Measurements from ENCODE around the gene ADGRG3. TPM values are rescaled to one million over a fixed set of nuclear protein-coding genes. Genes with fewer than 3 reads are reported as not detected.

The ADGRG3 gene
- total and polyA plus RNA-seq, 2 of the 8 experiments (the other 6 are each of a cell fraction or from before 2014, with no cell fraction given), result 0.28 to 0.98 TPM

GRCh38 chr16:57628783-57629293, 39.3 kb upstream of the ADGRG3 start:
- no peak for FAIRE-seq
- peak overlapping the region; percentile 92 for H4K91ac ChIP-seq (replicated peaks; ENCODE audit: insufficient read length, low read length)

More at GRCh38 chr16:57628783-57629293, 39.3 kb upstream of the ADGRG3 start:
- H3K4me2 ChIP-seq (ENCODE audit: insufficient read depth in 1 of 2, low read depth in 2 of 2, low read length in 2 of 2), result peak overlapping the region; percentile 49 to 68
- no peak overlapping the region for H3K23ac ChIP-seq (ENCODE audit: insufficient read length)
- H3K23me2 ChIP-seq (ENCODE audit: low read depth, low read length), result peaks cover 4% of the 10 kb centered on the region; the same call in 1 of the 2 replicates
- 0 out of 2 replicates have a peak overlapping the region, but pooled peaks have one; percentile 3 for H2AFZ ChIP-seq (ENCODE audit: low read length)
- no peak overlapping the region; the same call in 1 of the 2 replicates for H4K8ac ChIP-seq (ENCODE audit: extremely low read depth, insufficient read depth, low read length)
- CTCF ChIA-PET (ENCODE audit: partially characterized antibody), result interaction anchor here (1.6 to 10.1 kb wide), 7 partner anchors 10 to 38 kb away, joined by 4 to 79 read pairs (median 19); no protein-coding TSS in a partner anchor
- no peaks in the 10 kb centered on the region for H3K36me3 ChIP-seq (ENCODE audit: control insufficient read depth in 2 of 4, insufficient read depth in 4 of 4, low read length in 3 of 4)
- POLR2A ChIA-PET (ENCODE audit: partially characterized antibody), result interaction anchor here (1.2 to 3.4 kb wide), 3 partner anchors 9 to 17 kb away, joined by 3 to 11 read pairs (median 6); no protein-coding TSS in a partner anchor
- DNase-seq (ENCODE audit: low read depth in 1 of 2, low spot score in 2 of 2), result no peak
- H3K4me3 ChIP-seq (ENCODE audit: extremely low read depth in 1 of 4, insufficient read depth in 2 of 4, low read depth in 3 of 4, low read length in 4 of 4), result peak overlapping the region in 1 of 4 experiments; percentile 49; a peak in 2 of 8 replicates
- no peak overlapping the region for H3K14ac ChIP-seq (ENCODE audit: insufficient read length)
- H4K5ac ChIP-seq (ENCODE audit: insufficient read length, low read depth, low read length), result peak overlapping the region; percentile 35
- peak overlapping the region; percentile 94; the same call in 1 of the 2 replicates for H2BK12ac ChIP-seq (ENCODE audit: low read depth, low read length)
- no peaks in the 10 kb centered on the region for H3K79me1 ChIP-seq (ENCODE audit: low read depth, low read length)
- H2AK5ac ChIP-seq (ENCODE audit: low read depth, low read length), result peak overlapping the region; percentile 99; the same call in 1 of the 2 replicates
- H2BK5ac ChIP-seq (ENCODE audit: low read depth, low read length), result peak overlapping the region; percentile 66; the same call in 1 of the 2 replicates
- peak; percentile 99 for TF ChIP-seq ASH2L (IDR thresholded peaks at IDR 0.05; ENCODE audit: low read length)
- no peak for TF ChIP-seq CHD1 (IDR thresholded peaks at IDR 0.05; ENCODE audit: low read depth, low read length)
- H3K79me2 ChIP-seq (ENCODE audit: control insufficient read depth in 1 of 2, insufficient read depth in 2 of 2, low read length in 2 of 2), result no peaks in the 10 kb centered on the region
- H2BK15ac ChIP-seq (ENCODE audit: low read length), result peak overlapping the region; percentile 95; the same call in 1 of the 2 replicates
- H3K18ac ChIP-seq (ENCODE audit: extremely low read depth, low read length), result no peak overlapping the region
- 0 out of 2 replicates have a peak overlapping the region, but pooled peaks have one; percentile 72 for H2BK20ac ChIP-seq (ENCODE audit: low read length)
- no peaks in the 10 kb centered on the region for H3K9me3 ChIP-seq (ENCODE audit: insufficient read depth in 2 of 2, low read depth in 1 of 2, low read length in 1 of 2)
- peaks cover 0 to 2% (median 0%) of the 10 kb centered on the region in 4 experiments; a peak in 2 of 7 replicates for H3K27me3 ChIP-seq (replicated peaks in 1 of 4; ENCODE audit: control insufficient read depth in 3 of 4, extremely low read depth in 1 of 4, insufficient read depth in 3 of 4, low read length in 3 of 4)
- peak overlapping the region; percentile 37 for H3K56ac ChIP-seq (replicated peaks; ENCODE audit: insufficient read length, low read depth, low read length)
- H3K4ac ChIP-seq (replicated peaks; ENCODE audit: insufficient read length, low read depth, low read length), result peak overlapping the region; percentile 87
- H2BK120ac ChIP-seq (replicated peaks; ENCODE audit: low read depth, low read length), result no peak overlapping the region
- H3K4me1 ChIP-seq (replicated peaks in 1 of 4; ENCODE audit: control insufficient read depth in 3 of 4, insufficient read depth in 4 of 4, low read length in 3 of 4), result peaks cover 0 to 21% (median 12%) of the 10 kb centered on the region in 4 experiments; a peak in 6 of 7 replicates
- peak overlapping the region in 2 of 4 experiments; percentile 15 to 33; a peak in 1 of 7 replicates for H3K9ac ChIP-seq (replicated peaks in 1 of 4; ENCODE audit: extremely low read depth in 1 of 4, low read depth in 3 of 4, low read length in 3 of 4)
- H4K20me1 ChIP-seq (replicated peaks in 1 of 2; ENCODE audit: control insufficient read depth in 1 of 2, insufficient read depth in 2 of 2, low read length in 2 of 2), result peaks cover 0 to 4% of the 10 kb centered on the region in 2 experiments
- H3K27ac ChIP-seq (ENCODE audit: low read depth, low read length), result no peak overlapping the region
- 84 to 100% methylated on average over 3 to 6 of the region's 7 CpGs for WGBS, 2 experiments (ENCODE audit: extremely low coverage in 1 of 2, insufficient coverage in 1 of 2, insufficient read length in 1 of 2, insufficient replicate concordance in 2 of 2, low coverage in 1 of 2, low lambda C conversion rate in 2 of 2, missing lambda C conversion rate in 1 of 2)
